Cardiac atrium fibroblast (primary cell): ENCODE measurements around the gene GOLGA2. TPM values are rescaled to one million over a fixed set of nuclear protein-coding genes. Genes with fewer than 3 reads are reported as not detected.

Experiments used
- total RNA-seq: library from RNA; depleted of rRNA; stranded (reverse); fragments of >200 nt; gene quantifications from 2 replicates; pipeline ENCODE4 v1.2.3, GENCODE V29; 2015

GOLGA2 gene
- total RNA-seq = 99.5 and 108 TPM in 2 replicates

GRCh38 chr9:128275198-128276007 is at the start of gene GOLGA2:
Gene GOLGA2, minus strand, starts transcription at chr9:128276007. Its CDS starts 31 bp downstream, at chr9:128275976.

GRCh38 chr9:128322404-128323211 is 46.8 kb upstream of the GOLGA2 start, which contains the start of the genes COQ4 and TRUB2:
Gene COQ4, plus strand, starts transcription at chr9:128322839. Its CDS starts 20 bp downstream, at chr9:128322859.
Gene TRUB2, minus strand, starts transcription at chr9:128322447. Its CDS starts 39 bp downstream, at chr9:128322408.

GRCh38 chr9:128276008-128276573 is 284 bp upstream of the GOLGA2 start, which contains the start of gene SWI5:
Gene SWI5, plus strand, starts transcription at chr9:128276276.

Other genes starting within 250 kb of the GOLGA2 start
- gene NAIF1, start 208.7 kb downstream of the GOLGA2 start, total RNA-seq = 6.5 and 7.3 TPM in 2 replicates
- 16.2 and 20.4 TPM in 2 replicates for gene SLC25A25, start 207.8 kb downstream of the GOLGA2 start, total RNA-seq
- 53.9 and 68.1 TPM in 2 replicates for gene PTGES2, start 148.3 kb downstream of the GOLGA2 start, total RNA-seq
- gene LCN2, start 126.6 kb downstream of the GOLGA2 start, total RNA-seq = not detected in 2 replicates
- 121 and 194 TPM in 2 replicates for gene BBLN, start 115.7 kb downstream of the GOLGA2 start, total RNA-seq
- gene CIZ1, start 84.4 kb downstream of the GOLGA2 start, total RNA-seq = 40.0 and 53.4 TPM in 2 replicates
- gene DNM1, start 72.6 kb downstream of the GOLGA2 start, total RNA-seq = 0.49 and 0.54 TPM in 2 replicates
- 36.9 and 59.8 TPM in 2 replicates for gene SWI5, start 269 bp upstream of the GOLGA2 start, total RNA-seq
- gene TRUB2, start 46.4 kb upstream of the GOLGA2 start, total RNA-seq = 11.7 and 15.9 TPM in 2 replicates
- 30.5 and 33.0 TPM in 2 replicates for gene COQ4, start 46.8 kb upstream of the GOLGA2 start, total RNA-seq
- gene SLC27A4, start 64.5 kb upstream of the GOLGA2 start, total RNA-seq = 14.3 and 22.0 TPM in 2 replicates
- 39.2 and 39.4 TPM in 2 replicates for gene URM1, start 95.4 kb upstream of the GOLGA2 start, total RNA-seq
- gene CERCAM, start 144.8 kb upstream of the GOLGA2 start, total RNA-seq = 198 and 199 TPM in 2 replicates
- gene ODF2, start 180.0 kb upstream of the GOLGA2 start, total RNA-seq = 23.5 and 36.0 TPM in 2 replicates
- gene GLE1, start 228.7 kb upstream of the GOLGA2 start, total RNA-seq = 19.0 and 22.2 TPM in 2 replicates